HG03139 (cell line): ENCODE measurements around the gene TAX1BP3.

ENCODE experiments used
- ATAC-seq: cut with Tn5 transposase; IDR thresholded peaks from one replicate; pipeline ENCODE4 v1.9.1; 2021; ENCODE audit not compliant: unreplicated experiment

The TAX1BP3 gene

GRCh38 chr17:3630781-3631180, 37.6 kb downstream of the TAX1BP3 start:
- no peak for ATAC-seq

- no peak for ATAC-seq
Observed at GRCh38 chr17:3627769-3628167, 40.6 kb downstream of the TAX1BP3 start.

- ATAC-seq: no peak
Observed at GRCh38 chr17:3626831-3627768, 41.3 kb downstream of the TAX1BP3 start.

- no peak for ATAC-seq
Observed at GRCh38 chr17:3622977-3623594, 45.3 kb downstream of the TAX1BP3 start.

- no peak for ATAC-seq
Observed at GRCh38 chr17:3621146-3621720, 47.1 kb downstream of the TAX1BP3 start.

GRCh38 chr17:3615160-3615870, 53.1 kb downstream of the TAX1BP3 start:
- ATAC-seq: no peak

GRCh38 chr17:3613124-3613523, 55.3 kb downstream of the TAX1BP3 start:
- no peak for ATAC-seq
